Dermis blood vessel endothelial cell (primary cell): ENCODE results near the gene ABTB2. TPM values are rescaled to one million over a fixed set of nuclear protein-coding genes. Genes with fewer than 3 reads are reported as not detected.
"Not testable (repeated sequence)": the region's sequence is repeated elsewhere in the genome, so short reads cannot be mapped to it uniquely, and the experiment has no call there.

Experiments
- DNase-seq: peaks from one replicate; pipeline ENCODE4 v3.0.0; 2010
- total RNA-seq: library from RNA; depleted of rRNA; stranded (reverse); fragments of >200 nt; gene quantifications from 2 replicates; pipeline ENCODE4 v1.2.3, GENCODE V29; 2014

The ABTB2 gene
- total RNA-seq, 1 donor from 2014 or later = 0.34 TPM

GRCh38 chr11:34182921-34183685, 174.7 kb downstream of the ABTB2 start:
- no peak for DNase-seq

GRCh38 chr11:34182425-34182824, 175.4 kb downstream of the ABTB2 start:
- no peak for DNase-seq

- no peak for DNase-seq
Measured at GRCh38 chr11:34181856-34182405, 175.9 kb downstream of the ABTB2 start.

- DNase-seq = no peak
Measured at GRCh38 chr11:34181251-34181650, 176.6 kb downstream of the ABTB2 start.

GRCh38 chr11:34180814-34181165, 177.0 kb downstream of the ABTB2 start:
- DNase-seq = not testable (repeated sequence)

- DNase-seq = no peak
Measured at GRCh38 chr11:34180040-34180813, 177.6 kb downstream of the ABTB2 start.

- no peak for DNase-seq
Measured at GRCh38 chr11:34179026-34179675, 178.7 kb downstream of the ABTB2 start.

- no peak for DNase-seq
Measured at GRCh38 chr11:34178209-34178821, 179.5 kb downstream of the ABTB2 start.

- no peak for DNase-seq
Measured at GRCh38 chr11:34176751-34177209, 181.0 kb downstream of the ABTB2 start.

GRCh38 chr11:34175284-34176019, 182.4 kb downstream of the ABTB2 start:
- no peak for DNase-seq

GRCh38 chr11:34174412-34175041, 183.3 kb downstream of the ABTB2 start:
- DNase-seq = peak; percentile 78

- DNase-seq = no peak
Measured at GRCh38 chr11:34173050-34173449, 184.8 kb downstream of the ABTB2 start.

- no peak for DNase-seq
Measured at GRCh38 chr11:34169686-34170085, 188.1 kb downstream of the ABTB2 start.

GRCh38 chr11:34168642-34169420, 189.0 kb downstream of the ABTB2 start:
- DNase-seq = no peak

GRCh38 chr11:34167961-34168360, 189.8 kb downstream of the ABTB2 start:
- DNase-seq = no peak

- no peak for DNase-seq
Measured at GRCh38 chr11:34166806-34167740, 190.7 kb downstream of the ABTB2 start.

GRCh38 chr11:34165786-34166555, 191.8 kb downstream of the ABTB2 start:
- no peak for DNase-seq

GRCh38 chr11:34165121-34165520, 192.7 kb downstream of the ABTB2 start:
- no peak for DNase-seq

- no peak for DNase-seq
Measured at GRCh38 chr11:34162856-34163255, 195.0 kb downstream of the ABTB2 start.
